ENCODE measurements around the gene EPAS1. TPM values are rescaled to one million over a fixed set of nuclear protein-coding genes. Genes with fewer than 3 reads are reported as not detected.

Gene EPAS1
- total RNA-seq, 1 experiment from 2014 or later: 8.5 TPM

DNA sequence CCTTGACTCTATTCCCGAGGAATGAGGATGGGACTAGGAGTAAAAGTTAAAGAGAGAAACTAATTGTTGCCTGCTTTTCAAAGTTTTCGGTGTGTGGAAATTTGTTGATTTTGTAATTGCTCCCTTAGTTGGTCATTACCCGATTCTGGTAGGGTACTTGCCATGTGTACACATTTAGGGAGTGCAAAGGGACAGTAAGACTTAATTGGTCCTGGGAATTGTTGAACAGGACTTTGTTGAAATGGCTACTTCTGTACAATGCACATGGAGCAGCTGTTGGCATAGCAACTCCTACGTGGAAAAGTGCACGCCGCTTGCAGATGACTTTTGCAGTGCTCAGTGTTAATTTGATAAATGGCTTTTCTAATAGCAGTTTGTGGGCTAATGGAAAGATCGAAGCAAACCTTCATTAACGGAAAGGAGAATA is 22.9 kb downstream of the EPAS1 start:
- Mint-ChIP-seq H3K36me3 (no peaks in the 10 kb centered on the region), H3K27me3 (ENCODE audit: low read depth) (no peaks in the 10 kb centered on the region), H3K9me3 (no peaks in the 10 kb centered on the region), H3K4me1 (peaks cover 28% of the 10 kb centered on the region), H3K4me3 (no peak overlapping the region), H3K27ac (no peak overlapping the region)
- no peak for TF ChIP-seq ZNF219 (CRISPR knock-in tag; IDR thresholded peaks at IDR 0.05; ENCODE audit: borderline replicate concordance)
- no peak for TF ChIP-seq FOXJ3 (CRISPR knock-in tag; IDR thresholded peaks at IDR 0.05; ENCODE audit: borderline replicate concordance)
- TF ChIP-seq ZNF138 (CRISPR knock-in tag; conservative IDR thresholded peaks at IDR 0.05): no peak
- no peak for TF ChIP-seq ETV6 (CRISPR knock-in tag; IDR thresholded peaks at IDR 0.05)
- TF ChIP-seq, protein P1, sequence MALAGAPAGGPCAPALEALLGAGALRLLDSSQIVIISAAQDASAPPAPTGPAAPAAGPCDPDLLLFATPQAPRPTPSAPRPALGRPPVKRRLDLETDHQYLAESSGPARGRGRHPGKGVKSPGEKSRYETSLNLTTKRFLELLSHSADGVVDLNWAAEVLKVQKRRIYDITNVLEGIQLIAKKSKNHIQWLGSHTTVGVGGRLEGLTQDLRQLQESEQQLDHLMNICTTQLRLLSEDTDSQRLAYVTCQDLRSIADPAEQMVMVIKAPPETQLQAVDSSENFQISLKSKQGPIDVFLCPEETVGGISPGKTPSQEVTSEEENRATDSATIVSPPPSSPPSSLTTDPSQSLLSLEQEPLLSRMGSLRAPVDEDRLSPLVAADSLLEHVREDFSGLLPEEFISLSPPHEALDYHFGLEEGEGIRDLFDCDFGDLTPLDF (CRISPR knock-in tag; IDR thresholded peaks at IDR 0.05): no peak
- TF ChIP-seq ZNF423 (CRISPR knock-in tag; IDR thresholded peaks at IDR 0.05): no peak
- no peak for TF ChIP-seq ATF1 (CRISPR knock-in tag; IDR thresholded peaks at IDR 0.05)
- no peak for TF ChIP-seq FOXP1 (CRISPR knock-in tag; IDR thresholded peaks at IDR 0.05; ENCODE audit: borderline replicate concordance)
- TF ChIP-seq GTF2I (CRISPR knock-in tag; conservative IDR thresholded peaks at IDR 0.05): no peak
- TF ChIP-seq ATF2 (CRISPR knock-in tag; IDR thresholded peaks at IDR 0.05; ENCODE audit: borderline replicate concordance, low read depth): no peak
- no peak for TF ChIP-seq GABPB1 (CRISPR knock-in tag; IDR thresholded peaks at IDR 0.05)
- ATAC-seq (no peak), DNase-seq (ENCODE audit: low spot score) (no peak)
- ChIA-PET POLR2A (no interaction called here), CTCF (interaction anchor here (1.8 kb wide), 1 partner anchor 8 kb away, joined by 11 read pairs; no protein-coding TSS in a partner anchor)

GRCh38 chr2:46323730-46324129 is 26.5 kb downstream of the EPAS1 start:
- TF ChIP-seq GABPB1 (CRISPR knock-in tag; IDR thresholded peaks at IDR 0.05) (no peak), ZNF317 (CRISPR knock-in tag; IDR thresholded peaks at IDR 0.05; ENCODE audit: borderline replicate concordance, low read depth) (no peak), ZMAT4 (CRISPR knock-in tag; IDR thresholded peaks at IDR 0.05) (no peak), SP1 (CRISPR knock-in tag; conservative IDR thresholded peaks at IDR 0.05) (no peak), ZNF512 (CRISPR knock-in tag; IDR thresholded peaks at IDR 0.05; ENCODE audit: borderline replicate concordance) (no peak), FOXP1 (CRISPR knock-in tag; IDR thresholded peaks at IDR 0.05; ENCODE audit: borderline replicate concordance) (no peak), KAT7 (CRISPR knock-in tag; IDR thresholded peaks at IDR 0.05; ENCODE audit: borderline replicate concordance) (no peak), IRF2 (CRISPR knock-in tag; IDR thresholded peaks at IDR 0.05; ENCODE audit: borderline replicate concordance, low read depth) (no peak)
- TF ChIP-seq, protein P2, sequence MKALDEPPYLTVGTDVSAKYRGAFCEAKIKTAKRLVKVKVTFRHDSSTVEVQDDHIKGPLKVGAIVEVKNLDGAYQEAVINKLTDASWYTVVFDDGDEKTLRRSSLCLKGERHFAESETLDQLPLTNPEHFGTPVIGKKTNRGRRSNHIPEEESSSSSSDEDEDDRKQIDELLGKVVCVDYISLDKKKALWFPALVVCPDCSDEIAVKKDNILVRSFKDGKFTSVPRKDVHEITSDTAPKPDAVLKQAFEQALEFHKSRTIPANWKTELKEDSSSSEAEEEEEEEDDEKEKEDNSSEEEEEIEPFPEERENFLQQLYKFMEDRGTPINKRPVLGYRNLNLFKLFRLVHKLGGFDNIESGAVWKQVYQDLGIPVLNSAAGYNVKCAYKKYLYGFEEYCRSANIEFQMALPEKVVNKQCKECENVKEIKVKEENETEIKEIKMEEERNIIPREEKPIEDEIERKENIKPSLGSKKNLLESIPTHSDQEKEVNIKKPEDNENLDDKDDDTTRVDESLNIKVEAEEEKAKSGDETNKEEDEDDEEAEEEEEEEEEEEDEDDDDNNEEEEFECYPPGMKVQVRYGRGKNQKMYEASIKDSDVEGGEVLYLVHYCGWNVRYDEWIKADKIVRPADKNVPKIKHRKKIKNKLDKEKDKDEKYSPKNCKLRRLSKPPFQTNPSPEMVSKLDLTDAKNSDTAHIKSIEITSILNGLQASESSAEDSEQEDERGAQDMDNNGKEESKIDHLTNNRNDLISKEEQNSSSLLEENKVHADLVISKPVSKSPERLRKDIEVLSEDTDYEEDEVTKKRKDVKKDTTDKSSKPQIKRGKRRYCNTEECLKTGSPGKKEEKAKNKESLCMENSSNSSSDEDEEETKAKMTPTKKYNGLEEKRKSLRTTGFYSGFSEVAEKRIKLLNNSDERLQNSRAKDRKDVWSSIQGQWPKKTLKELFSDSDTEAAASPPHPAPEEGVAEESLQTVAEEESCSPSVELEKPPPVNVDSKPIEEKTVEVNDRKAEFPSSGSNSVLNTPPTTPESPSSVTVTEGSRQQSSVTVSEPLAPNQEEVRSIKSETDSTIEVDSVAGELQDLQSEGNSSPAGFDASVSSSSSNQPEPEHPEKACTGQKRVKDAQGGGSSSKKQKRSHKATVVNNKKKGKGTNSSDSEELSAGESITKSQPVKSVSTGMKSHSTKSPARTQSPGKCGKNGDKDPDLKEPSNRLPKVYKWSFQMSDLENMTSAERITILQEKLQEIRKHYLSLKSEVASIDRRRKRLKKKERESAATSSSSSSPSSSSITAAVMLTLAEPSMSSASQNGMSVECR (CRISPR knock-in tag; IDR thresholded peaks at IDR 0.05; ENCODE audit: borderline replicate concordance): no peak
- TF ChIP-seq, protein P3, sequence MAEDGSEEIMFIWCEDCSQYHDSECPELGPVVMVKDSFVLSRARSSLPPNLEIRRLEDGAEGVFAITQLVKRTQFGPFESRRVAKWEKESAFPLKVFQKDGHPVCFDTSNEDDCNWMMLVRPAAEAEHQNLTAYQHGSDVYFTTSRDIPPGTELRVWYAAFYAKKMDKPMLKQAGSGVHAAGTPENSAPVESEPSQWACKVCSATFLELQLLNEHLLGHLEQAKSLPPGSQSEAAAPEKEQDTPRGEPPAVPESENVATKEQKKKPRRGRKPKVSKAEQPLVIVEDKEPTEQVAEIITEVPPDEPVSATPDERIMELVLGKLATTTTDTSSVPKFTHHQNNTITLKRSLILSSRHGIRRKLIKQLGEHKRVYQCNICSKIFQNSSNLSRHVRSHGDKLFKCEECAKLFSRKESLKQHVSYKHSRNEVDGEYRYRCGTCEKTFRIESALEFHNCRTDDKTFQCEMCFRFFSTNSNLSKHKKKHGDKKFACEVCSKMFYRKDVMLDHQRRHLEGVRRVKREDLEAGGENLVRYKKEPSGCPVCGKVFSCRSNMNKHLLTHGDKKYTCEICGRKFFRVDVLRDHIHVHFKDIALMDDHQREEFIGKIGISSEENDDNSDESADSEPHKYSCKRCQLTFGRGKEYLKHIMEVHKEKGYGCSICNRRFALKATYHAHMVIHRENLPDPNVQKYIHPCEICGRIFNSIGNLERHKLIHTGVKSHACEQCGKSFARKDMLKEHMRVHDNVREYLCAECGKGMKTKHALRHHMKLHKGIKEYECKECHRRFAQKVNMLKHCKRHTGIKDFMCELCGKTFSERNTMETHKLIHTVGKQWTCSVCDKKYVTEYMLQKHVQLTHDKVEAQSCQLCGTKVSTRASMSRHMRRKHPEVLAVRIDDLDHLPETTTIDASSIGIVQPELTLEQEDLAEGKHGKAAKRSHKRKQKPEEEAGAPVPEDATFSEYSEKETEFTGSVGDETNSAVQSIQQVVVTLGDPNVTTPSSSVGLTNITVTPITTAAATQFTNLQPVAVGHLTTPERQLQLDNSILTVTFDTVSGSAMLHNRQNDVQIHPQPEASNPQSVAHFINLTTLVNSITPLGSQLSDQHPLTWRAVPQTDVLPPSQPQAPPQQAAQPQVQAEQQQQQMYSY (CRISPR knock-in tag; IDR thresholded peaks at IDR 0.05): no peak
- TF ChIP-seq, protein P4, sequence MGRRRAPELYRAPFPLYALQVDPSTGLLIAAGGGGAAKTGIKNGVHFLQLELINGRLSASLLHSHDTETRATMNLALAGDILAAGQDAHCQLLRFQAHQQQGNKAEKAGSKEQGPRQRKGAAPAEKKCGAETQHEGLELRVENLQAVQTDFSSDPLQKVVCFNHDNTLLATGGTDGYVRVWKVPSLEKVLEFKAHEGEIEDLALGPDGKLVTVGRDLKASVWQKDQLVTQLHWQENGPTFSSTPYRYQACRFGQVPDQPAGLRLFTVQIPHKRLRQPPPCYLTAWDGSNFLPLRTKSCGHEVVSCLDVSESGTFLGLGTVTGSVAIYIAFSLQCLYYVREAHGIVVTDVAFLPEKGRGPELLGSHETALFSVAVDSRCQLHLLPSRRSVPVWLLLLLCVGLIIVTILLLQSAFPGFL (CRISPR knock-in tag; IDR thresholded peaks at IDR 0.05; ENCODE audit: borderline replicate concordance): no peak
- H3K27me3 Mint-ChIP-seq (ENCODE audit: low read depth): no peaks in the 10 kb centered on the region
- CTCF ChIA-PET: interaction anchor here (1.2 kb wide), 1 partner anchor 10 kb away, joined by 3 read pairs; no protein-coding TSS in a partner anchor
- ATAC-seq (no peak), DNase-seq (ENCODE audit: low spot score) (no peak)
- POLR2A ChIA-PET: no interaction called here
- no peaks in the 10 kb centered on the region for H3K36me3 Mint-ChIP-seq
- no peak overlapping the region for H3K4me3 Mint-ChIP-seq
- H3K27ac Mint-ChIP-seq: no peak overlapping the region
- peaks cover 28% of the 10 kb centered on the region for H3K4me1 Mint-ChIP-seq
- H3K9me3 Mint-ChIP-seq: no peaks in the 10 kb centered on the region

Data from WTC11 (cell line).